Measurements from ENCODE around the gene ACTG1.

- TF ChIP-seq CTCF (IDR thresholded peaks at IDR 0.05; ENCODE audit: low read depth, low read length, missing input control) (no peak), REST (IDR thresholded peaks at IDR 0.05) (no peak), EGR1 (IDR thresholded peaks at IDR 0.05; ENCODE audit: low read depth in 2 of 2) (no peak), YY1 (IDR thresholded peaks at IDR 0.05) (no peak), SP1 (IDR thresholded peaks at IDR 0.05) (no peak), MAX (IDR thresholded peaks at IDR 0.05) (no peak), ZBTB33 (IDR thresholded peaks at IDR 0.05) (no peak), GABPA (IDR thresholded peaks at IDR 0.05 in 1 of 2, conservative IDR thresholded peaks at IDR 0.05 in 1 of 2) (no peak)
These were observed 42.2 kb downstream of the ACTG1 start for GRCh38 chr17:81470270-81470943.
